Loucy (cell line): ENCODE measurements around the gene FYN.

Source experiments
- H2AFZ ChIP-seq: fragments of 200-600 bp; sonication (generic); 2 replicates; pipeline ENCODE4 v1.6.0; 2016; ENCODE audit warnings: antibody characterized with exemption, mild to moderate bottlenecking, low read length, moderate library complexity
- H3F3A ChIP-seq: fragments of 200-600 bp; 2 replicates; pipeline ENCODE4 v1.6.0; 2016; ENCODE audit warnings: antibody characterized with exemption, low read depth, mild to moderate bottlenecking
- H3K27me3 ChIP-seq: fragments of 200-600 bp; sonication (generic); 2 replicates; pipeline ENCODE4 v1.6.1; 2014; ENCODE audit warnings: low read length, mild to moderate bottlenecking; ENCODE audit not compliant: insufficient read depth, poor library complexity, severe bottlenecking
- H3K36me3 ChIP-seq: fragments of 200-600 bp; sonication (generic); 2 replicates; pipeline ENCODE4 v1.6.1; 2016; ENCODE audit warnings: low read length; ENCODE audit not compliant: insufficient read depth
- H3K4me1 ChIP-seq: fragments of 200-600 bp; sonication (generic); 2 replicates; pipeline ENCODE4 v1.5.1; 2014; ENCODE audit warnings: low read length, mild to moderate bottlenecking; ENCODE audit not compliant: insufficient read depth, poor library complexity, severe bottlenecking
- H3K4me2 ChIP-seq: fragments of 200-600 bp; sonication (generic); 2 replicates; pipeline ENCODE4 v1.6.0; 2014; ENCODE audit warnings: antibody characterized with exemption, low read length, low read depth, mild to moderate bottlenecking; ENCODE audit not compliant: poor library complexity, severe bottlenecking
- H3K4me3 ChIP-seq: fragments of 200-600 bp; sonication (generic); 2 replicates; pipeline ENCODE4 v1.5.1; 2014; ENCODE audit warnings: low read length, mild to moderate bottlenecking, mixed read lengths; ENCODE audit not compliant: poor library complexity, severe bottlenecking
- H3K79me2 ChIP-seq: fragments of 200-600 bp; sonication (generic); 2 replicates; pipeline ENCODE4 v1.6.1; 2014; ENCODE audit warnings: low read length; ENCODE audit not compliant: insufficient read depth
- H3K9ac ChIP-seq: fragments of 200-600 bp; sonication (generic); 2 replicates; pipeline ENCODE4 v1.6.0; 2014; ENCODE audit warnings: mild to moderate bottlenecking, low read depth, low read length, moderate library complexity; ENCODE audit not compliant: poor library complexity, severe bottlenecking
- H3K9me2 ChIP-seq: fragments of 200-600 bp; sonication (generic); replicated peaks from 2 replicates; pipeline ENCODE4 v1.6.1; 2016; ENCODE audit warnings: low read depth, low read length, mixed read lengths
- H3K9me3 ChIP-seq: fragments of 200-600 bp; sonication (generic); 2 replicates; pipeline ENCODE4 v1.6.1; 2014; ENCODE audit warnings: mild to moderate bottlenecking, antibody characterized with exemption, low read length, low read depth; ENCODE audit not compliant: insufficient read depth
- H4K20me1 ChIP-seq: fragments of 200-600 bp; sonication (generic); 2 replicates; pipeline ENCODE4 v1.6.0; 2014; ENCODE audit warnings: antibody characterized with exemption, low read length, mild to moderate bottlenecking; ENCODE audit not compliant: insufficient read depth, poor library complexity, severe bottlenecking
- EZH2phosphoT487 ChIP-seq: fragments of 200-600 bp; IDR thresholded peaks from 2 replicates; pipeline ENCODE4 v1.6.1; 2018; ENCODE audit warnings: antibody characterized with exemption, mild to moderate bottlenecking, moderate library complexity, borderline replicate concordance
- TF ChIP-seq, protein P1 (sequence below): fragments of 200-600 bp; sonication (generic); conservative IDR thresholded peaks from 2 replicates; pipeline ENCODE4 v1.5.1; 2014; ENCODE audit warnings: mild to moderate bottlenecking, antibody characterized with exemption, low read length

Gene FYN

GRCh38 chr6:111707773-111708172 lies 165.5 kb downstream of the FYN start:
- Histone ChIP-seq H3K9me3 (no peaks in the 10 kb centered on the region), H2AFZ (no peak overlapping the region), H3K9ac (no peak overlapping the region), H3F3A (no peaks in the 10 kb centered on the region), H3K9me2 (no peaks in the 10 kb centered on the region), H3K36me3 (peaks cover 60% of the 10 kb centered on the region; the same call in 1 of the 2 replicates), H3K4me3 (no peak overlapping the region), H3K27me3 (no peaks in the 10 kb centered on the region), H3K79me2 (no peaks in the 10 kb centered on the region), H4K20me1 (no peaks in the 10 kb centered on the region), H3K4me2 (no peak overlapping the region), H3K4me1 (no peaks in the 10 kb centered on the region)
- TF ChIP-seq EZH2phosphoT487 = no peak
- TF ChIP-seq, protein P1, sequence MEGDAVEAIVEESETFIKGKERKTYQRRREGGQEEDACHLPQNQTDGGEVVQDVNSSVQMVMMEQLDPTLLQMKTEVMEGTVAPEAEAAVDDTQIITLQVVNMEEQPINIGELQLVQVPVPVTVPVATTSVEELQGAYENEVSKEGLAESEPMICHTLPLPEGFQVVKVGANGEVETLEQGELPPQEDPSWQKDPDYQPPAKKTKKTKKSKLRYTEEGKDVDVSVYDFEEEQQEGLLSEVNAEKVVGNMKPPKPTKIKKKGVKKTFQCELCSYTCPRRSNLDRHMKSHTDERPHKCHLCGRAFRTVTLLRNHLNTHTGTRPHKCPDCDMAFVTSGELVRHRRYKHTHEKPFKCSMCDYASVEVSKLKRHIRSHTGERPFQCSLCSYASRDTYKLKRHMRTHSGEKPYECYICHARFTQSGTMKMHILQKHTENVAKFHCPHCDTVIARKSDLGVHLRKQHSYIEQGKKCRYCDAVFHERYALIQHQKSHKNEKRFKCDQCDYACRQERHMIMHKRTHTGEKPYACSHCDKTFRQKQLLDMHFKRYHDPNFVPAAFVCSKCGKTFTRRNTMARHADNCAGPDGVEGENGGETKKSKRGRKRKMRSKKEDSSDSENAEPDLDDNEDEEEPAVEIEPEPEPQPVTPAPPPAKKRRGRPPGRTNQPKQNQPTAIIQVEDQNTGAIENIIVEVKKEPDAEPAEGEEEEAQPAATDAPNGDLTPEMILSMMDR = no peak

- Histone ChIP-seq H3K36me3 (peaks cover 59% of the 10 kb centered on the region; the same call in 1 of the 2 replicates), H3F3A (0 out of 2 replicates have a peak, but pooled peaks cover 4% of the 10 kb centered on the region), H3K9ac (no peak overlapping the region), H4K20me1 (no peaks in the 10 kb centered on the region), H3K9me3 (no peaks in the 10 kb centered on the region), H3K9me2 (no peaks in the 10 kb centered on the region), H3K4me3 (no peak overlapping the region), H3K4me1 (no peaks in the 10 kb centered on the region), H3K4me2 (no peak overlapping the region), H3K79me2 (no peaks in the 10 kb centered on the region), H3K27me3 (no peaks in the 10 kb centered on the region), H2AFZ (no peak overlapping the region)
- no peak for TF ChIP-seq EZH2phosphoT487
- TF ChIP-seq, protein P1 = no peak
Observed at GRCh38 chr6:111706841-111707391, 166.3 kb downstream of the FYN start.

DNA sequence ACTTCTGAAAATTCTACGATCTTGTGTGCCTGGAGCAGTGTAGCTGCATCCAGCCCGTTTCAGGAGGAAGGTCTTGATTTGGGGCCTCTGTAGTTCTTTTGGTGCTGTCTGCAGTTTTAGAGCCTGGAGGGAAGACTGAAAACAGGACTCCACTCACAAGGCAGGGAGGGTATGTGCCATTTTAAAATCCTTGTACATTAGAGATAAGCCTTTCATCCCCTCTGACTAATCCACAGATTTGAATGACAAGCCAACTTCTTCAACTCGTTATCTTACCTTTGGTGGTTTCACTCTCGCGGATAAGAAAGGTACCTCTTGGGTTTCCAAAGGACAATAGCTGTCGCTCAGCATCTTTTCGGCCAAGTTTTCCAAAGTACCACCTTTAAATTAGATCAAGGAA lies 169.5 kb downstream of the FYN start:
- Histone ChIP-seq H3K79me2 (no peaks in the 10 kb centered on the region), H3K36me3 (peaks cover 71% of the 10 kb centered on the region; the same call in 1 of the 2 replicates), H3K4me2 (no peak overlapping the region), H3F3A (0 out of 2 replicates have a peak, but pooled peaks cover 4% of the 10 kb centered on the region), H4K20me1 (no peaks in the 10 kb centered on the region), H3K4me1 (peaks cover 6% of the 10 kb centered on the region), H3K4me3 (no peak overlapping the region), H2AFZ (no peak overlapping the region), H3K9ac (no peak overlapping the region), H3K9me2 (no peaks in the 10 kb centered on the region), H3K27me3 (no peaks in the 10 kb centered on the region), H3K9me3 (no peaks in the 10 kb centered on the region)
- no peak for TF ChIP-seq EZH2phosphoT487
- TF ChIP-seq, protein P1 = no peak
